ENCODE data around the gene SRP19. TPM values are rescaled to one million over a fixed set of nuclear protein-coding genes. Genes with fewer than 3 reads are reported as not detected.
"Not testable (repeated sequence)": the region's sequence is repeated elsewhere in the genome, so short reads cannot be mapped to it uniquely, and the experiment has no call there.

SRP19 gene
- total RNA-seq, 4 donors from 2014 or later = 31.1 to 63.7 (median 43.9) TPM

DNA sequence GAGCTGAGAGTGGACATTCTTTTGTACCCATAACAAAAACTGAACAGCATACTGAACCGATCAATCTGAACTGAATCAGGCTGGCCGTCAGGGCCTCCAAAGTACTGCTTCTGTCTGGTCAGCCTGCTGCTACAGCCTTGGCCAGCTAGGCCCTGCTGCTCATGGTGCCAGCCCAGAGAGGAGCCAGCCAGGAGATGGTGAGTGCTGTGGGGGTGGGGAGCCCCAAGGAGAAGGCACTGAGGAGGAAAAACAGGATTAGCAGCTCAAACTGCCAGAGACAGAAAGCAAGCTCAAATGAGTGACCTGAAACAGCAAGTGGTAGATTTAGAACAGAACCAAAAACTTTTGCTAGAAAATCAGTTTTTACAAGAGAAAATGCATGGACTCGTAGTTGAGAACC lies 23.9 kb downstream of the SRP19 start:
- intact Hi-C loops (cut with DNase I; ENCODE audit: low total_unique reads) = no loop called here
- DNase-seq (ENCODE audit: low spot score in 2 of 2) = no peak
- no peak overlapping the region for H3K4me3 ChIP-seq (ENCODE audit: low read depth, poor library complexity, severe bottlenecking)
- TF ChIP-seq CTCF (IDR thresholded peaks at IDR 0.05) (no peak), POLR2A (IDR thresholded peaks at IDR 0.05) (no peak)
- 84 to 90% methylated on average over 3 of the region's 3 CpGs for WGBS, 2 donors

- intact Hi-C loops (cut with DNase I; ENCODE audit: low total_unique reads) = no loop called here
- WGBS, 2 donors = 94% methylated on average over 4 of the region's 4 CpGs
- TF ChIP-seq POLR2A (IDR thresholded peaks at IDR 0.05) (no peak), CTCF (IDR thresholded peaks at IDR 0.05) (no peak)
- no peak overlapping the region for H3K4me3 ChIP-seq (ENCODE audit: low read depth, poor library complexity, severe bottlenecking)
- no peak for DNase-seq (ENCODE audit: low spot score in 2 of 2)
Observed at GRCh38 chr5:112886975-112887374, 25.9 kb downstream of the SRP19 start.

DNA sequence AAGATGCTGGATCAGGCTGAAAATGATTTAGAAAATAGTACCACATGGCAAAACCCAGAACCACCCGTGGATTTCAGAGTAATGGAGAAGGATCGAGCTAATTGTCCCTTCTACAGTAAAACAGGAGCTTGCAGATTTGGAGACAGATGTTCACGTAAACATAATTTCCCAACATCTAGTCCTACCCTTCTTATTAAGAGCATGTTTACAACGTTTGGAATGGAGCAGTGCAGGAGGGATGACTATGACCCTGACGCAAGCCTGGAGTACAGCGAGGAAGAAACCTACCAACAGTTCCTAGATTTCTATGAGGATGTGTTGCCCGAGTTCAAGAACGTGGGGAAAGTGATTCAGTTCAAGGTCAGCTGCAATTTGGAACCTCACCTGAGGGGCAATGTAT lies 31.0 kb downstream of the SRP19 start:
- intact Hi-C loops (cut with DNase I; ENCODE audit: low total_unique reads); DNase-seq (ENCODE audit: low spot score in 2 of 2); H3K4me3 ChIP-seq (ENCODE audit: low read depth, poor library complexity, severe bottlenecking): not testable (repeated sequence)
- 85 to 91% methylated on average over 8 of the region's 8 CpGs for WGBS, 2 donors

DNA sequence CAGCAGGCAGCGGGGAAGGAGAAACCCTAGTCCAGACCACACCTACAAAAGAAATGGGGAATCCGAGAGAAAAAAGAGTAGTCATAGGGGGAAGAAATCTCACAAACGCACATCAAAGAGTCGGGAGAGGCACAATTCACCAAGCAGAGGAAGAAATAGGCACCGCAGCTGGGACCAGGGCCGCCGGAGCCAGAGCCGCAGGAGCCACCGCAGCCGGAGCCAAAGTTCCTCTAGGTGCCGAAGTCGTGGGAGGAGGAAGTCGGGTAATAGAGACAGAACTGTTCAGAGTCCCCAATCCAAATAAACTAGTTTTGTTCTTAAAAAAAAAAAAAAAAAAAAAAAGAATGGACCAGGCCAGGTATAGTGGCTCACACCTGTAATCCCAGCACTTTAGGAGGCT lies 31.7 kb downstream of the SRP19 start:
- intact Hi-C loops (cut with DNase I; ENCODE audit: low total_unique reads) = no loop called here
- no peak overlapping the region for H3K4me3 ChIP-seq (ENCODE audit: low read depth, poor library complexity, severe bottlenecking)
- no peak for DNase-seq (ENCODE audit: low spot score in 2 of 2)
- 94 to 95% methylated on average over 13 of the region's 13 CpGs for WGBS, 2 donors
- TF ChIP-seq POLR2A (IDR thresholded peaks at IDR 0.05) = no peak
- no peak for TF ChIP-seq CTCF (IDR thresholded peaks at IDR 0.05)

DNA sequence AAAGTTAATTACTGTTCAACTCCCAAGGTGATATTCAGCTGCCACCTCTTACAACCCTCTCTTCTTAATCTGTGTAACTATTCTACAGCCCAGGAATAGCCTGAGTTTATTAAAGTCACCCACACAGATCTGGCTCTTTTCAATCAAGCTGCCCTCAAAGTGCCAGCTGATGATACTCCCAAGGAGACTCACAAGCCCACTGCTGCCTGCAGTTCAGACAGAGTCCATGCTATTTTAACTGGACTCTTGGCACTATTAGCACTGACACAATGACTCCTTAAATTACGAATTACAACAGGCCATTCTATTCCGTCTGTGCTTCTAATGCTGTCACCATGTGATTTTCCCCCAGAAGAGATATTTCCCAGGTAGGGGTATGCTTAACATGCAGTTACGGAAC lies 34.6 kb downstream of the SRP19 start:
- no peak for TF ChIP-seq CTCF (IDR thresholded peaks at IDR 0.05)
- TF ChIP-seq POLR2A (IDR thresholded peaks at IDR 0.05) = no peak
- intact Hi-C loops (cut with DNase I; ENCODE audit: low total_unique reads) = no loop called here
- H3K4me3 ChIP-seq (ENCODE audit: low read depth, poor library complexity, severe bottlenecking) = no peak overlapping the region
- WGBS, 2 donors = 92 to 94% methylated on average over 3 of the region's 3 CpGs
- DNase-seq (ENCODE audit: low spot score in 2 of 2) = no peak

GRCh38 chr5:112902561-112902960 lies 41.5 kb downstream of the SRP19 start:
- intact Hi-C loops (cut with DNase I; ENCODE audit: low total_unique reads) = no loop called here
- 84 to 91% methylated on average over 3 of the region's 3 CpGs for WGBS, 2 donors
- DNase-seq (ENCODE audit: low spot score in 2 of 2) = no peak
- TF ChIP-seq POLR2A (IDR thresholded peaks at IDR 0.05) = no peak
- TF ChIP-seq CTCF (IDR thresholded peaks at IDR 0.05) = no peak
- H3K4me3 ChIP-seq (ENCODE audit: low read depth, poor library complexity, severe bottlenecking) = no peak overlapping the region

GRCh38 chr5:112904996-112905395 lies 43.9 kb downstream of the SRP19 start:
- DNase-seq (ENCODE audit: low spot score in 2 of 2); H3K4me3 ChIP-seq (ENCODE audit: low read depth, poor library complexity, severe bottlenecking): not testable (repeated sequence)
- WGBS, 2 donors = 82 to 86% methylated on average over 3 of the region's 3 CpGs

More at GRCh38 chr5:112904996-112905395, 43.9 kb downstream of the SRP19 start:
- intact Hi-C loops (cut with DNase I; ENCODE audit: low total_unique reads) = not testable (repeated sequence)
